ENCODE measurements around the gene PARD3B.
A peak's percentile ranks its signal among the peaks of the same experiment; 100 is the strongest.

PARD3B gene

DNA sequence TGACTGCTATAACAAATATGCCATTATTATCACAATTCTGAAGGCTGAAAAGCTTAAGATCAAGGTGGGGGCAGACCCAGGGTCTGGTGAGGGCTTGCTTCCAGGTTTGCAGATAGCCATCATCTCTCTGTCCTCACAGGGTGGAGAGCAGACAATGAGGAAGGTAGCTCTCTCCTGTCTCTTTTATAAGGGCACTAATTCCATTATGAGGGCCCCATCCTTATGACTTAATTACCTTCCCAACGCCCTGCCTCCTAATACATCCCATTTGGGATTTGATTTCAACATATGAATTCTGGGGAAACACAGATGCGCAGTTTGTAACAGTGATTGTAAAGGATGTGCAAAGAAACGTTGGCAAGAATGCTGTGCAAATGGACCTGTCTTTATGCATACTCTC lies 44.8 kb downstream of the PARD3B start:
- no peak for DNase-seq

GRCh38 chr2:204591225-204591624 lies 46.0 kb downstream of the PARD3B start:
- DNase-seq: no peak

DNA sequence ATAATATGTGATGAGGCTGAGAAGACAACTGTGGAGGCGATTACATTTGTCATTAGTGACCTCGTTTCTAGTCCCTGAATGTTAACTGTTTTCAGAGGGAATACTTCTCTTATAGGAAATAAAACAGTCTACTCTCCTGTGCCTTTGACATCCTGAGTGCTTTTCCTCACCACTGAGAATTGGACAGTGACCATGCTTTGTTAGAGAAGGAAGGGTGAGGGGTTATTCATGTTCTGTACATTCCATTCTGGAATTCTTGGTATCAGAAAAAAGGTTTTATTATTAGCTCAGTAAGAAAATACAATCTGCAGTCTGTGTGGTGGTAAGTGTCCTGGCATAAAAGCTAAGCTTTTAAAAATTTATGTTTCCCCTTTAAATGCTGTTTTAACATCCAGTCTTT lies 58.8 kb downstream of the PARD3B start:
- no peak for DNase-seq

DNA sequence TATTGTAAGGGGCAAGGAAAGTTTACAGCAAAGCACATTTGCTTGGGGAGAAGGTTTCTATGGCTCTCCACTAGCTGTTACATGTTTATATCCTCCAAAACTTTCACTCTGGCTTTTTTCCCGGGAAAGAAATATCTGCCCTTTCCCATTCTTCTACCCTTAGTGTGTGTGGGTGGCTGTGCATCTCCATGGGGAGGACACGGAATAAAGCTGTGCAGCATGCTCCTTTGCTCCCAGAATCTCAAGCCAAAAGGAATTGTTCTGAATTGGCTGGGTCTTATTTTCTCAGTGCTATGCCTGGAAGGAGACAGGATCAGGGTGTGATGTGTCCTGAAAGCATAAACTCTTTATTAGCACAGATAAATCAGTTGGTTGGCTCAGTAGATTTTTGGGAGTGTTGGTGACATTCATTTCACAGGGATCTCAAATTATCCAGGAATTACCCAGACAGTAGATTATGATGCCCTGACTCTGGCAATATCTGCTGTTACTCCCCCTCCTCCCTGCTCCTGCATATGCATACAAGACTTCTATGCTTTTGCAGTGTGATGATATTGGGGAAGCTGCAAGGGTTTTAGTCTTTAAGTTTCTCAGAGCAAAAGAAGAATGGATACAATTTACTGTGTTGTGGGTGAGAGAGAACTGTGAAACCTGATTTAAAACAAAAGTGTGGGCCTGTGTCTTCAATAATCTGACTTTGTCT lies 63.1 kb downstream of the PARD3B start:
- DNase-seq: no peak

DNA sequence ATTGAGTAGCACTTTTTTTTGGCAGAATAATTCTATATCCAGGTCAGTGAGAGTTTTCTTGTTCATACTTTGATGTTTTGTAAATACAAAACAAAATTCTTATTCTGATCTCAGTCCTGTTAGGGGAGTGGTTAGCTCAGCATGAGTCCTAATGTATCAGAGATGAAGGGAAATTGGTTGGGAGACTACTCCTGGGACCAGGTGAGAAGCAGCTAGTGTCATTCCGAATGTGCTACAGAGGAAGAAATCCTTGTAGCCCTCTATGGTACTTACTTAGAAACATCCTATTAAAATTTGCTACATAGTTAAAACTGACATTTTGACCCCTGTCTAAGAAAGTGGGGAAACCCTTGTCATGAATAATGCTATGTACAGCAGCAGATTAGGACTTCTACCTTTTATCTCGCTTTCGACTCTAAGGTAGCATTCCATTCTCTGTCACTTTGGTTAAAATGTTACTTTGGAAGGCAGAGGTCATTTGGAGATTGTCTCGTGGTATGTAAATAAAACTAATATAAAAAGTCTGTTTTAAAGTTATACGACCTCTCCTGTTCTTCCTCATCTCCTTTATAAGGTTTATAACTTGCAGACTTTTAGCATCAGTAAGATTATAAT lies 65.8 kb downstream of the PARD3B start:
- no peak for DNase-seq

DNA sequence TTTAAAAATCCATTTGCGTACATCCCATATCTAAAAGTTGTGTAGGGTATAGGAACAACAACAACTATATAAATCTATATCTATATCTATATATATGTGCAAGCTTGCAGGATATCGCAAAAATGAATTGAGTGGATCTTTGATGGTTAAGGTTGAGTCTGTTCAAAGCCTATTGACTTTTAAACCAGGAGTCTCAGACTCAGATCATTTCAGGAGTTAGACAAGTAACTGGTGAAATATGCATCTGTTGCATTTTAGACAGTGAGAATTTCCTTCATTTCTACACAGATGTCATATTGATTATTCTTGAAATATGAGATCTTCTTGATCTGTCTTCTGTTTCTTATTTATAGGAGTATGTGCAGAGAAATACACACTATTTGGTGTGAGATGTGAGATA lies 66.5 kb downstream of the PARD3B start:
- no peak for DNase-seq

DNA sequence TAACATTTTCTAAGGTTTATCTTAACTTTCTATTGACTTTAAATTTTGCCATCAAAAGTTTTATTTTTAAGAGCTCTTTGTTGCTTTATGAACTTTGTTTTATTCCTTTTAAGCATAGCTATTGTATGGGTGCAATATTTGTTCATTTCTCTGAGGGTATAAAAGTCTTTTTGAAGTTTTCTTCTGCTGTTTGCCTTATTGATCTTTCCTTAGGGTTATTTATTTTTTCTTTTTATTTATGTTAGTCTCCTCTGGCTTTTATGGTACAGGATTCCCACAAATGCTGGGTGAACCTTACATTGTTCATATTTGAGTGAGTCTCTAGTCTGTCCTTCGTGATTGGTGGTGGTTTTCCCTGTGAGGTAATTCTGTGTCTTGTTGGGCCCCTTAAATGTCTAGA lies 68.4 kb downstream of the PARD3B start:
- no peak for DNase-seq

DNA sequence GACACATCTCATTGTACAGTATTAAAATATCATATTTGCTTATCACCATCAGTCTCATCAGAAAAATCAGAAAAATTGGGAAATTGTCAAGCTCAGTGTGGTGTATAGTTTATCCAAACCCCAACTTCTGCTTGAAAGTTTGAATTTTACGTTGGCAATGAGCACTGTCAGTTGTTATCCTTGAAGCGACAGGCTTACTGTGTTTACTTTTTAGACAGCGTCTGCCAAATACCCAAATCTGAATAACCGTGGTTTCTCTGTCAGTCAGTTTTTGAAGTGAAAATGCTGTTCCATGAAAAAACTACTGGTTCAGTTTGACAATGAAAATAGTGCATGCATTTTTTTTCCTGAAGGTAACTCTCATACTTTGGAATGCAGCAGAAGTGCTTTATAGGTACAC lies 70.2 kb downstream of the PARD3B start:
- no peak for DNase-seq

DNA sequence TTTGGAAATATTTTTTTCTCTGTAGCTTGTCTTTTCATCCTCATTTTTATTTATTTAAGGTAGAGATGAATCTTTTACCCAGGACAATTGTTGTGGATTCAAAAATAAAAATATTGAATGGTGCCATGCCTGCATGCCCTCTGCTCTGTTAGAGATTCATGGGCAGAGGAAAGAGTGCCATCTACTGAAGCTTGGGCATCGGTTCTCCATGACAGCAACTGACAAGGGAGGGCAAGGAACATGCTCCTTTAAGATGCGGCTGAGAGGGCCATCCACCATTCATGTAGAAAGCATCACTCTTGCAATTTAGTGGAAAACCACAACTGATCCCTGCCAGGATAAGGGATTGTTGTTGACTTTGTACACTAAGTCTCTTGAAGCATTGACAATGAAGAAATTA lies 79.9 kb downstream of the PARD3B start:
- peak; percentile 1 for DNase-seq

DNA sequence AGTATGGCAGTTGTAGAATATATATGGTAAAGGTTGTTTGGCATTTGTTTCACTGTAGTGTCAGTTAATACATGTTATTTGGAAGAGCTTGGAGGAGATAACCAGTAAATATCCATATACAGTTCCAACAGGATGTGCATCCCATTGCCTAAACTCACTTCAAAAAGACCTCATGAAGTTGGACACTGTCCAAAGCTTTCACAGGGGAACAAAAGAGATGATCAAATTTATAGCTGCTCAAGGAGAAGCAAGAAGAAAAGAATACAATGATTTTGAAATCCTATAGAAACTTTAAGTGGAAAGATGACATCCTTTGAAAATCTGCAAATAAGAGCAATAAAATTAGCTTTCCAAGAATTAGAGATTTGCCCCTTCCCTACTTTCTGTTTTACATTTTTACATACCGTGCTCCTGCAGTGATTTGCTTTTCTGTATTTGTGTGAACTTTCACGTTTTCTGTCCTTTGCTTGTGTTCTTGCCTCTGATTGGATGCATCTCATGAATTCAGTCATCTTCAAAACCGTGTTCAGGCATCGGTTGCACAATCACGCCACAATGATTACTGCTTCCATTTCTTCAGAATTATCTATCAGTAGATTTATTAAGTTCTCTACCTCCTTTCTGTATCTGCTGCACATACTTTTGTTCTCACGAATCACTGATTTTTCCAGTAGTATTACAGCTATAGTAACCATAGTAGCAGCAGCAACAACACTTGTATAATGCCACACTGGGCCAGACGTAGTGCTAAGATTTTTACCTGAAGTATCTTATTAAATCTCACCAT lies 83.8 kb downstream of the PARD3B start:
- DNase-seq: no peak

GRCh38 chr2:204632410-204632809 lies 87.1 kb downstream of the PARD3B start:
- no peak for DNase-seq

DNA sequence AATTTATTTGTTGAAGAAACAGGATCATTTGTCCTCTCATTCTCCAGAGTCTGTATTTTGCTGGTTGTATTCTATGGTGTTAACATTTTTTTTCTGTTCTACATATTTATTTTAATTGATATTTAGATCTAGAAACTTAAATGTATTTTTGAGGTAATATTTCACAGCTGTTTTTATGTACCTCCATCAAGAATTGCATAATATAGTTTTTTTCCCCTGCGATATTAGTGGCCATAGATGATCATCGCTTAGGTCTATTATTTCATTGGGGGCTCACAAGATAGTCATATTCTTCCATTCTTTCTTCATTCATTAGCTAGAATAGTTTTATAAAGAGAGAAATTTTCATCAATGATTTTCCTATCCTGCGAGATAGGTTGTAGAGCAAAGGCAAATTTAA lies 89.3 kb downstream of the PARD3B start:
- no peak for DNase-seq

GRCh38 chr2:204635478-204635877 lies 90.2 kb downstream of the PARD3B start:
- DNase-seq: no peak

DNA sequence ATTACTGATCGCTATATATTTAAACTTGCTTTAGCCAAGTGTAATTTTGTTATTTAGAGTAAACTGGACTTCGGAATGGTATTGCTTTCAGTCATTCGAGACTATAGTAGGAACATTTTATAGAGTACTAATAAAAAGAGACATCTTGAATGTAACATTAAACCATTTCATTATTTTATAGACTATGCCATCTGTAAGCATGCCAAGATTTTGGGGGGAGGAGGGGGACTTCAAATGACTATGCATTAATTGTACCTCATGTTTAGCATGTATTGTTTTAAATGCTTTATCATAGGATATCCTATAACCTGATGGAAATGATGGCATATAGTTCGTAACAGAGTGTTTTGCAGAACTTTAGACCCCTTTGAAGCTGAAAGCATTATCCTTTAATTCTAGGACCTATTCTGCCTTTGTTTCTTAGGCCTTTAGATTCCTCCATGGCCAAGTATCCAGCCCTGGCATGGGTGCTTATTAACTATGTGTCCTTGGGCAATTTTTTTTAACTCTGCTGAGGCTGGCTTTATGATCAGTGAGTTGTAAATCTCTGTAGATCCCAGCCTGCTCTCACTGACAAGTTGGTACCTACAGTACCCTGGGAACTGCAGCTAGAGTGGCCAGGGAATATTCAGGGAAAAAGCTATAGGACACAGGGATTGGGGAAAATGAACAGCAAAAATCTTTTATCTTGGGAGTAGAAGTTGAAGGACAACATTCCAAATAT lies 93.4 kb downstream of the PARD3B start:
- DNase-seq: no peak

GRCh38 chr2:204643326-204643725 lies 98.1 kb downstream of the PARD3B start:
- DNase-seq: no peak

- DNase-seq: no peak
Measured at GRCh38 chr2:204645018-204645773, 99.9 kb downstream of the PARD3B start.

DNA sequence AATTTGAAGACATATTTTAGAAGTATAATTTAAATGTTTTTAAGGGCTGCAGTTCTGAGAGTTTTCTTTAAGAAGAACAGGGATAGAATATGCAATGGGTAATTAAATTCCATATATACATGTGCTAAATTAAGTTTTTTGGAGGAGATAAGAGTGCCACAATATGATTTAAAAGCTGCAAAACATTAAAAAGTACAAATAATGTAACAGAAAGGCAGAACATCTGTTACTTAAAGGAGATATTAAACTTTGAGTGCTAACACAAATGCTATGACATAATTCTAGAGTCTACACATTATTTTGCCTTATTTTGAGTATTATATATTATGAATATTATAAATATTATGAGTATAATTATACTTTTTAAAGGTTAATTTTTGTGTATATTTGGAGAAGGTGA lies 102.4 kb downstream of the PARD3B start:
- DNase-seq: no peak

GRCh38 chr2:204650611-204651010 lies 105.3 kb downstream of the PARD3B start:
- no peak for DNase-seq

DNA sequence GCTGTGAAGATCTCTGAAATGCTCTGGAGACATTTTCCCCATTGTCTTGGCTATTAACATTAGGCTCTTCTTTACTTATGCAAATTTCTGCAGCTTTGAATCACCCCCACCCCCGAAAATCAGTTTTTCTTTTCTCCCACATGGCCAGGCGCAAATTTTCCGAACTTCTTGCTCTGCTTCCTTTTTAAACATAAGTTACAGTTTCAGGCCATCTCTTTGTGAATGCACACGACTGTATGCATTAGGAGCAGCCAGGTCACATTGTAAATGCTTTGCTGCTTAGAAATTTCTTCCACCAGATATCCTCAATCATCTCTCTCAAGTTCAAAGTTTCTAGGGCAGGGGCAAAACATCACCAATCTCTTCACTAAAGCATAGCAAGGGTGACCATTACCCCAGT lies 106.8 kb downstream of the PARD3B start:
- DNase-seq: no peak

DNA sequence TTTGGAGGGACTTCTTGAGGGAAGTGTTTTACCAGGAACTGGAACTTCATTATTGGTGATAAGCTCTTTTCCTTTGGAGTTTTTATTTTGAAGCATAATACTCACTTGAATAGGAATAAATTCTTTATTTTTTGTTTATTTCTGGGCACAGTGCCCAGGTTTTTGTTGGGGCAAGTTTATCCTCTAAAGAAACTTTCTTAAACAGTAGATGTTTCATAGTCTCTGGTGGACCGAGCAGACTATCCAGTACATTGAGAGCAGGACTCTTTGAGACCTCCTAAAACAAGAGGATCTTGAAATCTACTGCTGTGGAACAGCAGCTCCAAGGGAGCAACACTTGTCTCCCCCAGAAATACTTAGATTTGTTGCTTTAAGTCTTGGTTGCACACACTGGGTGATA lies 109.4 kb downstream of the PARD3B start:
- no peak for DNase-seq

DNA sequence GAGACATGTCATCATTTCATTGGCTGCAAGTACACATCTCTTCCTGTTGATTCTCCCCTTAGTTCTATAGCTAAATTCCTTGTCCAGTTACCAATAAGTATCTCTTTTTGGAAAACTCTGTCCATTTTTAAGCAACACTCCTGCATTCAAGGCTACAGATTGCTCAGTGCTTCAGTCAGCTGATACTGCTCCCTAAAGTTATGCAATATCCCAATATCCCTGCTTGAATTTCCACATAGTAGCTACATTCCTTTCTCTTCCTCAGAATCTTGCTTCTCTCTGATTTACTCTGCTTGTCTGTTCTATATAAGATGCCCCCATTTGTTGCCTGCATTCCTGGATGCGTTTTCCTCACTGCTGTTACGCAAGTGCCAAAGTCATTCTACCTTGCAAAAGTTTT lies 109.8 kb downstream of the PARD3B start:
- DNase-seq: no peak

GRCh38 chr2:204655626-204656025 lies 110.4 kb downstream of the PARD3B start:
- no peak for DNase-seq

- DNase-seq: no peak
Measured at GRCh38 chr2:204657024-204657423, 111.7 kb downstream of the PARD3B start.
